AG09319 (cell line): Measurements from ENCODE around the gene KSR1.
"Not testable (repeated sequence)": the region's sequence is repeated elsewhere in the genome, so short reads cannot be mapped to it uniquely, and the experiment has no call there.

Experiments used
- DNase-seq: peaks from one replicate; pipeline ENCODE4 v3.0.0-alpha.2; 2010; ENCODE audit warnings: low read depth; ENCODE audit errors: extremely low read depth
- TF ChIP-seq, protein P1 (sequence below): IDR thresholded peaks from 2 replicates; pipeline ENCODE4 v1.5.1; 2011; ENCODE audit warnings: low read depth, mild to moderate bottlenecking, inconsistent platforms, low read length, moderate library complexity

The KSR1 gene

DNA sequence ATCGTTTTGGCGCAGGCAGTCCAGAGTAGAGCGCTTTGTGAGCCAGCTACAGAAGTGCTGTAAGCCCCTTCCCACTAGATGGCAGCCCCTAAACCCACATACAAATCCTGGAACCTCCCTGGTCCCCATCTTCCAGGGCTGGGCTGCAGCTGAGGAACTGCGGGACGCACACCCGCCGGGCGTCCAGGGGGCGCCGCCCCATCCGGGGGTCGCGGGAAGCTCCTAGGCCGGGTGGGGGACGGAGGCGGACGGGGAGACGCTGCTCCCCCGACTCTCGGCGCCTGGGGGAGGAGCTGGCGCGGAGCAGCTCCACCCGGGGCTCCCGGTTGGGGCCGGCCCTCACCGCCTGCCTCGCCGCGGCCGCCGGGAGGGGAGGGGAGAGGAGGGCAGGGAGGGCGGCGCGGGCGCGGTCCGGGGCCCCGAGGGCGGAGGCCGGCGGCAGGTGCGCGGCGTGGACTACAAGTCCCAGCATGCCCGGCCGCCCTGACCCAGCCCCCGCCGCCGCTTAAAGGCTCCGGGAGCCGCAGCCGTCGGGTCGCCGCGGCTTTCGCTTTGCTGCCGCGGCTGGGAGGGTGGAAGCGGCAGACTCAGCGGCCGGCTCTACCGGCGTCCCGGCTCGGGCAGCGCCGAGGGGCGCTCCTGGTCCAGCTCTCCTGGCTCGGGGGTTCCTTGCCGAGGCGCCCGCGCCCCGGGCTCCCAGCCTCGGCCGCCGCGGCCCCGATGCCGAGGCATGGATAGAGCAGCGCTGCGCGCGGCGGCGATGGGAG is at the start of gene KSR1:
KSR1 (plus strand) TSS at position 535 of the 767 bp plus-strand sequence; CDS start at position 731, 196 bp downstream.
- DNase-seq: peak; percentile 37

DNA sequence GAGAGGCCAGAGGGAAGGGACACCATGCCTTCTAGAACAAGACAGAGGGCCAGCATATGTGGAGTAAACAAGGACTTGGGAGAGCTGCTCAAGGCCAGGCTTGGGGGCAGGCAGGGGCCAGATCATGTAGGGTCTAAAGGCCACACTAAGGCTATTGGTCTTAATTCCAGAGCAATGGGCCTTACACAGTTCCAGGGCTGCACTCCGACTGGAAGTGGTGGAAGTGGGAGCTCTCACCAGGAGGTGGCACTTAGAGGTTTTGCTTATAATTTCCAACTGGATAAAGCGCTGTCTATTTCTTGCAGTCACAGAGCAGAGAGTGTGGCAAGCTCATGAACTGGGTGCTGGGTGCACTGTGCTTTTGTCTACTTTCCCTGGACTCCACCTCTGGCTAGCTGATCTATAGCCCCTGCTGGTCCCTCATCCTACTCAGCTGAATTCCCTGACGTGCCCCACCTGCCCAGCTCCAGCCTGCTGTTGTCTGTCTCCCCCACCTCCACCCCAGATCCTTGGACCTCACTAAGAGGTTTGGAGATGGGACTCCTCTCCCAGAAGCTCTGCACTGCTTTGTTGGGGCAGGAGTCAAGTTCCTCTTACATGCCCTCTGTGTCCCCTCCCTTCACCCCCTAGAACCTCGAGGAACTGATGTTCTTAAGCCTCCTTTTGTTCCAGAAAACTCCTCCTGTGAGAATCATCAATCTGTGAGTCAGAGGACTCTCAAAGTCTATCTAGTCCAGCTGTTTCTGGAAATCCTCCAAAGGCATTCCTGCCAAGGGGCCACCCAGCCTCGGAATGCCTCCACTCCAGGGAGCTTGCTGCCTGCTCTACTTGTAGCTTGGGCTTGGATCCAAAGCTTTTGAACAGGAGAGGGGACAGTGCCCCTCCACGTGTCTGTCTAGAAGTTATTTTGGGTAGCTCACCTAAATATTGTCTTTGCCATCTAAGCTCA is 48.1 kb upstream of the KSR1 start:
- TF ChIP-seq, protein P1, sequence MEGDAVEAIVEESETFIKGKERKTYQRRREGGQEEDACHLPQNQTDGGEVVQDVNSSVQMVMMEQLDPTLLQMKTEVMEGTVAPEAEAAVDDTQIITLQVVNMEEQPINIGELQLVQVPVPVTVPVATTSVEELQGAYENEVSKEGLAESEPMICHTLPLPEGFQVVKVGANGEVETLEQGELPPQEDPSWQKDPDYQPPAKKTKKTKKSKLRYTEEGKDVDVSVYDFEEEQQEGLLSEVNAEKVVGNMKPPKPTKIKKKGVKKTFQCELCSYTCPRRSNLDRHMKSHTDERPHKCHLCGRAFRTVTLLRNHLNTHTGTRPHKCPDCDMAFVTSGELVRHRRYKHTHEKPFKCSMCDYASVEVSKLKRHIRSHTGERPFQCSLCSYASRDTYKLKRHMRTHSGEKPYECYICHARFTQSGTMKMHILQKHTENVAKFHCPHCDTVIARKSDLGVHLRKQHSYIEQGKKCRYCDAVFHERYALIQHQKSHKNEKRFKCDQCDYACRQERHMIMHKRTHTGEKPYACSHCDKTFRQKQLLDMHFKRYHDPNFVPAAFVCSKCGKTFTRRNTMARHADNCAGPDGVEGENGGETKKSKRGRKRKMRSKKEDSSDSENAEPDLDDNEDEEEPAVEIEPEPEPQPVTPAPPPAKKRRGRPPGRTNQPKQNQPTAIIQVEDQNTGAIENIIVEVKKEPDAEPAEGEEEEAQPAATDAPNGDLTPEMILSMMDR: no peak
- peak; percentile 16 for DNase-seq

More for the DNA sequence above, at the start of gene KSR1:
- TF ChIP-seq, protein P1: peak; percentile 57

DNA sequence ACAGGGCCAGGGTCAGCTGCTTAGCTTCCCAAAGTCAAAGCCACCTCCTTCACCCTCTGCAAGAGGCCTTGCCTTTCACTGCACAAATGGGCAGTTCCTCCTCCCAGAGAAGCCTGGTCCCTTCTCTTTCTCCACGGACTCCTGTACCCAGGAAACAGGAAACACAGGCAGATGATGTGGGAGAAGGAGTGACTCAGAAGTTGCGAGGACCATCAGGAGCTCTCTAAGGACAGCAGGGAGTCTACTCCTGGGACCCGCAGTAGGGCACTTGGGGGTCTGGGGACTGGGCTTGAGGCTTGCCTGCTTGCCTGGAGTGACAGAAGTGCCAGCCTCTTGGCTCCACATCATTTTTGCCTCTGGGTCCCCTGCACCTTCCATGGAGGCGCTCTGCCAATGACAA is 47.4 kb upstream of the KSR1 start:
- no peak for DNase-seq

DNA sequence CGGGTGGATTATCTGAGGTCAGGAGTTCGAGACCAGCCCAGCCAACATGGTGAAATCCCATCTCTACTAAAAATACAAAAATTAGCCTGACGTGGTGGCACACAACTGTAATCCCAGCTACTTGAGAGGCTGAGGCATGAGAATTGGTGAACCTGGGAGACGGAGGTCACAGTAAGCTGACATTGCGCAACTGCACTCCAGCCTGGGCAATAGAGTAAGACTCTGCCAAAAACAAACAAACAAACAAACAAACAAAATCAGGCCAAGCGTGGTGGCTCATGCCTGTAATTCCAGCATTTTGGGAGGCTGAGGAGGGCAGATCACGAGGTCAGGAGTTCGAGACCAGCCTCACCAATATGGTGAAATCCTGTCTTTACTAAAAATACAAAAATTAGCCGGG is 44.1 kb upstream of the KSR1 start:
- not testable (repeated sequence) for DNase-seq

More for the DNA sequence above, 47.4 kb upstream of the KSR1 start:
- TF ChIP-seq, protein P1: no peak

DNA sequence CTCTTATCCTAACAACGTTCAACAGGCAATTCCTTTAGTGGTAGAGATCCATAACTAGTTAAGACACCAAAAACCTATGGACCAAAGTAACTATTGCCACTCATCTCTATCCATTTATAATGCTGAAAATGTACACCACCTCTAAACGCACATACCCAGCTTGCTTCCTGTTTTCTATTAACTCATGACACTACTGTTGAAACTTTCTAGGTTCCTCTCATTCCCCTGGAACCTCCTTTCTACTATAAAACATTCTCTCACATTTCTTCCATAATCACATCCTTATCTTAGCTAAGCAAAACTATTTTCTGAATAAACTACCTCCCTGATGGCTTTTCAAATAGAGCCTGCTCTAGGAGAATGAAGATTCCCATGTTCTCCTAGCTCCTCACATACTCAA is 42.9 kb upstream of the KSR1 start:
- TF ChIP-seq, protein P1: no peak
- DNase-seq: no peak

DNA sequence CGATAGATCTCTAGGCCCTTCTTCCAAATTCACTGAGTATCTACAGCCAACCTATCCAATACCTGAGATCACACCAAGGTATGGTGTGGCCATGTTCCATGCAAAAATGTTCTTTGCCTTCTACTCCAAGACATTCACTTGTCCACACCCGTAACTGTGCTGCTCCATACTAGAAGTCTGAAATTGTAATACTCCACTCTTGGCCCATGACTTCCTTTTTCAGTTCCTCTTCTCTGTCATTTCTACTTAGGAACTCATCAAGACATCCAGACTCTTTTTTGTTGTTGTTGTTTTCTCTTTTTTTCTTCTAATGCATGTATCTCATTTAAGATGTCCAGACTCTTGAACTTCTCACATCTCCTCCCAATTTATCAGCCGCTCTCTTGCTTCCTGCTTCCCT is 42.5 kb upstream of the KSR1 start:
- no peak for DNase-seq
- TF ChIP-seq, protein P1: no peak

DNA sequence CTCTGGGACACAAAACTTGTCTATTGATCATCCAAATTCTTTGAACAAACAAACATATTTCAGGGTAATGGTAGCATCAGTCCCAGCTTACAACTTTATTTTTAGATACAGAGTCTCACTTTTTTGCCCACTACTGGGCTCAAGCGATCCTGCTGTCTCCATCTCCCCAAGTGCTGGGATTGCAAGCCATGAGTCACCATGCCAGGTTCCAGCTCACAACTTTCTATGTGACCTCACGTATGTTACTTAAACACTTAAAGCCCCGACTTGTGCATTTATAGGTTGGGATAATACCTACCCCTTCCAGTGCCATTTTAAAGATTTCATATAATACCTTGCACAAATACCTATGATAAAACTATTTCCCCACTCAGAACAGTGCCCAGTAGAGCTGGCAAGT is 42.0 kb upstream of the KSR1 start:
- DNase-seq: no peak
- TF ChIP-seq, protein P1: no peak
